Measurements from ENCODE around the gene BCAS3.

DNA sequence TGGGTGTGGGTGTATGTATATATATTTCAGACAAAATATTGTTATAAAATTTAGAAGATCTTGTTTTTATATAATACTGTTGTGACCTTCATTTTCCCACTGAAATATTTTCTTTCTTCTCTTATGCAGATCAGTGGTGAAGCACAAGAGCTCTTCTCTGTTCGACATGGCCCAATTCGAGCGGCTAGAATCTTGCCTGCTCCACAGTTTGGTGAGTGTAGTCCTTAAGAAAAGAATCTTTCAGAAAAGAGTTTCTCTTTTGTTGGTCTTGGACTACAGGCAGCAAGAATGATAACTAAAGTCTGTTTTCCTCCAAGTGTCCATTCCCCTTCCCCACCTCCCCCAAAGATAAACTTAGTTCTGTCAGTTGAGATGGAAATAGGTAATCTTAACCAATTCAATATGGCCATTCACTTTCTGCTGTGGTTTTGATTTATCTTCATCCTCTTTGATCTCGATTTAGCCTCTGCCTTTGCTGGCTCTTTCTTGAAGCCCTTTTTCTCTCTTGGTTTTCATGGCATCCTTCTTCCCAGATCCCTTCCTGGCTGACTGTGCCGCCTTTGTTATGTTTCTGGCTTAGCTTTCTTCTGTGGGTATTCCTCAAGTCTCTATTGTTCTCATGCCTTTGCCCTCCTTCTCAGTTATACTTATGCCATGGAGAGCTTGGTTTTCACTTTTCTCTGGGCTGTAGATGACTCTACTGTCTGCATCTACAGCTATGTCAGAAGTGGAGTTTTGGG lies 69.6 kb downstream of the BCAS3 start:
- TF ChIP-seq, protein P1, sequence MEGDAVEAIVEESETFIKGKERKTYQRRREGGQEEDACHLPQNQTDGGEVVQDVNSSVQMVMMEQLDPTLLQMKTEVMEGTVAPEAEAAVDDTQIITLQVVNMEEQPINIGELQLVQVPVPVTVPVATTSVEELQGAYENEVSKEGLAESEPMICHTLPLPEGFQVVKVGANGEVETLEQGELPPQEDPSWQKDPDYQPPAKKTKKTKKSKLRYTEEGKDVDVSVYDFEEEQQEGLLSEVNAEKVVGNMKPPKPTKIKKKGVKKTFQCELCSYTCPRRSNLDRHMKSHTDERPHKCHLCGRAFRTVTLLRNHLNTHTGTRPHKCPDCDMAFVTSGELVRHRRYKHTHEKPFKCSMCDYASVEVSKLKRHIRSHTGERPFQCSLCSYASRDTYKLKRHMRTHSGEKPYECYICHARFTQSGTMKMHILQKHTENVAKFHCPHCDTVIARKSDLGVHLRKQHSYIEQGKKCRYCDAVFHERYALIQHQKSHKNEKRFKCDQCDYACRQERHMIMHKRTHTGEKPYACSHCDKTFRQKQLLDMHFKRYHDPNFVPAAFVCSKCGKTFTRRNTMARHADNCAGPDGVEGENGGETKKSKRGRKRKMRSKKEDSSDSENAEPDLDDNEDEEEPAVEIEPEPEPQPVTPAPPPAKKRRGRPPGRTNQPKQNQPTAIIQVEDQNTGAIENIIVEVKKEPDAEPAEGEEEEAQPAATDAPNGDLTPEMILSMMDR (IDR thresholded peaks at IDR 0.05): no peak
- TF ChIP-seq POLR2A (IDR thresholded peaks at IDR 0.05): no peak
